MM.1S (cell line): ENCODE measurements around the gene PRF1.

Source experiments
- EZH2 ChIP-seq: fragments of 300-600 bp; sonication (generic); optimal IDR thresholded peaks from 2 replicates; pipeline ENCODE3; 2017; ENCODE audit warnings: low read depth, mild to moderate bottlenecking, antibody characterized with exemption, low read length, mixed read lengths
- EZH2phosphoT487 ChIP-seq: fragments of 300-600 bp; sonication (generic); IDR thresholded peaks from 2 replicates; pipeline ENCODE4 v1.6.1; 2018; ENCODE audit warnings: antibody characterized with exemption, low read length
- TF ChIP-seq, protein P1 (sequence below): fragments of 300-600 bp; sonication (generic); IDR thresholded peaks from 2 replicates; pipeline ENCODE4 v1.5.1; 2016; ENCODE audit warnings: antibody characterized with exemption, low read length, mixed read lengths

DNA sequence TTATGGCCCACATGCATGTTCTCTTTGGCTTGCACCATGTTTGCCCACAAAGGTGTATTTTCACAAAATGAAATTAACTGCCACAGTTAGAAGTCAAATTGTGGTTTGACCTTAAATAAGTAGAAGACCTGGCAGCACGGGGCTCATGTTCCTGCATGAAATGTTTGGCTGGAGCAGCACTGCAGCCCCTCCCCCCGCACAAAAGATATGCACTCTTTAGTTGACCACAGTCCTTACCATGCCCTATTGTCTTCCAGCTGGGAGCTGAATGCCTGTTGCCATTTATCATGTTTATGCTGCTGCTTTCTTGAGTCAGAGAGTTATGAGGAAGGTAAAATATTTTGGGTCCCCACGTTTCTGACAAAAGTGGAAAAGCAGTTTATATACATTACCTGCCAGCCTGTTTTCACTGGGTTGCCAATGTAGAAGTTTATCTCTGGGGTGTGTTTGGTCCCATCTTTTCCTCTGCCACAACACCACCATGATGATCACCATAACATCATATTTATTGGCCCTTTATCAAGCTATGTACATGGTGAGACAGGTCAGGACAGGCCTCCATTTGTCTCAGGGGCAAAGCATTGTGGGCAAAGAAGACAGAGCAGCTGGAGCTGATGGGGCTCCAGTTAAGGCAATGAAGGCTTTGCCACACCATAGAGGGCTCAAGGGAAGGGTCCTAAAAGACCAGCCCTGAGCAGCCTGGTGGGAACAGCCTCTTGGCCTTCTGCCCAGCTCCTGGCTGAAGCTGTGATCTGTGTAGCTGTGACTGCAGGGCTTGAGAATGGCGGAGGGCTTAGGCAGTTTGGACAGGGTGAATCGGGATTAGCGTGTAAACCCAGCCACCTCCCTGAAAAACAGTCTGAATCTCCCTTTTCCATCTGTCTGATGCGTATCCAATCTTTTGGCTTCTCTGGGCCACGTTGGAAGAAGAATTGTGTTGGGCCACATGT, 5.4 kb downstream of the PRF1 start:
- TF ChIP-seq, protein P1, sequence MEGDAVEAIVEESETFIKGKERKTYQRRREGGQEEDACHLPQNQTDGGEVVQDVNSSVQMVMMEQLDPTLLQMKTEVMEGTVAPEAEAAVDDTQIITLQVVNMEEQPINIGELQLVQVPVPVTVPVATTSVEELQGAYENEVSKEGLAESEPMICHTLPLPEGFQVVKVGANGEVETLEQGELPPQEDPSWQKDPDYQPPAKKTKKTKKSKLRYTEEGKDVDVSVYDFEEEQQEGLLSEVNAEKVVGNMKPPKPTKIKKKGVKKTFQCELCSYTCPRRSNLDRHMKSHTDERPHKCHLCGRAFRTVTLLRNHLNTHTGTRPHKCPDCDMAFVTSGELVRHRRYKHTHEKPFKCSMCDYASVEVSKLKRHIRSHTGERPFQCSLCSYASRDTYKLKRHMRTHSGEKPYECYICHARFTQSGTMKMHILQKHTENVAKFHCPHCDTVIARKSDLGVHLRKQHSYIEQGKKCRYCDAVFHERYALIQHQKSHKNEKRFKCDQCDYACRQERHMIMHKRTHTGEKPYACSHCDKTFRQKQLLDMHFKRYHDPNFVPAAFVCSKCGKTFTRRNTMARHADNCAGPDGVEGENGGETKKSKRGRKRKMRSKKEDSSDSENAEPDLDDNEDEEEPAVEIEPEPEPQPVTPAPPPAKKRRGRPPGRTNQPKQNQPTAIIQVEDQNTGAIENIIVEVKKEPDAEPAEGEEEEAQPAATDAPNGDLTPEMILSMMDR, result no peak
- TF ChIP-seq EZH2phosphoT487, result no peak
- TF ChIP-seq EZH2, result no peak
